GM12875 (cell line): Measurements from ENCODE around the gene SCNM1.

Experiments
- H3K4me3 ChIP-seq: one replicate; pipeline ENCODE4 v1.5.1; 2011; ENCODE audit warnings: low read depth, low read length, control low read depth
- TF ChIP-seq, protein P1 (sequence below): IDR thresholded peaks from 2 replicates; pipeline ENCODE4 v1.5.1; 2011; ENCODE audit warnings: low read depth, mild to moderate bottlenecking, control low read depth, inconsistent platforms, low read length, moderate library complexity, borderline replicate concordance; ENCODE audit not compliant: insufficient read depth

Gene SCNM1

GRCh38 chr1:151133018-151133806 lies 32.7 kb upstream of the SCNM1 start:
- TF ChIP-seq, protein P1, sequence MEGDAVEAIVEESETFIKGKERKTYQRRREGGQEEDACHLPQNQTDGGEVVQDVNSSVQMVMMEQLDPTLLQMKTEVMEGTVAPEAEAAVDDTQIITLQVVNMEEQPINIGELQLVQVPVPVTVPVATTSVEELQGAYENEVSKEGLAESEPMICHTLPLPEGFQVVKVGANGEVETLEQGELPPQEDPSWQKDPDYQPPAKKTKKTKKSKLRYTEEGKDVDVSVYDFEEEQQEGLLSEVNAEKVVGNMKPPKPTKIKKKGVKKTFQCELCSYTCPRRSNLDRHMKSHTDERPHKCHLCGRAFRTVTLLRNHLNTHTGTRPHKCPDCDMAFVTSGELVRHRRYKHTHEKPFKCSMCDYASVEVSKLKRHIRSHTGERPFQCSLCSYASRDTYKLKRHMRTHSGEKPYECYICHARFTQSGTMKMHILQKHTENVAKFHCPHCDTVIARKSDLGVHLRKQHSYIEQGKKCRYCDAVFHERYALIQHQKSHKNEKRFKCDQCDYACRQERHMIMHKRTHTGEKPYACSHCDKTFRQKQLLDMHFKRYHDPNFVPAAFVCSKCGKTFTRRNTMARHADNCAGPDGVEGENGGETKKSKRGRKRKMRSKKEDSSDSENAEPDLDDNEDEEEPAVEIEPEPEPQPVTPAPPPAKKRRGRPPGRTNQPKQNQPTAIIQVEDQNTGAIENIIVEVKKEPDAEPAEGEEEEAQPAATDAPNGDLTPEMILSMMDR: no peak
- no peak overlapping the region for H3K4me3 ChIP-seq

GRCh38 chr1:151134396-151134795 lies 31.5 kb upstream of the SCNM1 start:
- TF ChIP-seq, protein P1: no peak
- H3K4me3 ChIP-seq: no peak overlapping the region

GRCh38 chr1:151134991-151135390 lies 31.0 kb upstream of the SCNM1 start:
- no peak overlapping the region for H3K4me3 ChIP-seq
- TF ChIP-seq, protein P1: no peak

DNA sequence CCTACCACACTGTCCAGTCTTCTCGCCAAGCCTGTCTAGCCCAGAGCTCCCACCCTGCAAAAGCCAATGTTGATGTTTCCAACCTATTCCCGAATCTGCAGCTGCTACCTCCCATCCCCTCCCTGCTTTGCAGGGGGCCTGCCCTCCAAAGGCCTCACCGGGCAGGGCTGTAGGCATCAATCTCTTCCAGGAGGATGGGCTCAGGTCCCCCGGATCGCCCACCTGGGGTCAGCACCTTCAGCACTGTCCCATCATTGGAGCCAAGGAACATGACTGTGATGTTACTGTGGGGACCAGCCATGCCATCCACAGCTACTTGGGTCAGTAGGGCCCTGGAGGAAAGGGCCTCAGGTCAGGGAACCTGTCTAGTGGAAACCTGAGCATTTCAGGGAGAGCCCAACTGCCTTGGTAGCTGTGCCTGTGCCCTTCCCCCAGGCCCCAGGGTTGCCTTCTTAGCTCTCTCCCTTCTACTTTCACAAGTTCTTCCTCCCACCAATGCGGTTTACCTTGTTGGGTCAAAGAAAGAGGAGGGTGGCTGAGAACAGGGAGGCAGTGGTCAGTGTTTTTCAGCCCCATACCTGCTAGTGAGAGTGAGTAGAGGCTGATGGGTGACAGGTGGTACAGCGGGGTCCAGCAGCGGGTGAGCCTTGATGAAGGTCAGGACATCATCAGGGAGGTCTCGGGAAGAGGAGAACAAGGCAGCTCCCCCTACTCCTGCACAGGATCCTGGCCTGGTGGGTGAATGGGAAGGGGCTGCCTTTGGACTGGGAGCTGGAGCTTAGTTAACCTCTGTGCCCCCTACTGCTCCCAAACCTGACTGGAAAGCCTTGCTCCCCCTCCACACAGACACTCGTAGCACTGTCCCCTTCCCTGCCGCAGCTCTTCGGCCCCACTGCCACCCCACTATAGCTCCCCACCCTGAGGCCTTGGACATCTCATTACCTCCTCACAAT lies 30.2 kb upstream of the SCNM1 start:
- TF ChIP-seq, protein P1: no peak
- no peak overlapping the region for H3K4me3 ChIP-seq

DNA sequence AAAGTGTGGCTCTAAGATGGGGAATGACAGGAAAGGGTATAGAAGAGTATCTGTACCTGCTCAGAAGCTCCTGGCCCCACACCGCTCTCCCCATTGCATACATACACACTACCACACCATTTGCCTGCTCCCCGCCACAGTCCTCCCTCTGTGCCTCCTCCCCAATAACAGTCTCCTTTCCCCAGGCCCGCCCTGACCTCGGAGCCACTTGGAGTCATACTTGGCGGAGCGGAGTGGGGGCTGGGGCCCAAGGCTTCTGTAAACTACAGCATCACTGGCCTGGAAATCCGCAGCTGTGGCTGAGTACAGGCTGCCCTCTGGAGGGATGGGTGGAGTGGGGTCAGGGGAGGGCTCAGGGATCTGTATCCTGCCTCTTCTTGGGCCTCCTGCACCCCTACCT lies 28.2 kb upstream of the SCNM1 start:
- TF ChIP-seq, protein P1: no peak
- no peak overlapping the region for H3K4me3 ChIP-seq

DNA sequence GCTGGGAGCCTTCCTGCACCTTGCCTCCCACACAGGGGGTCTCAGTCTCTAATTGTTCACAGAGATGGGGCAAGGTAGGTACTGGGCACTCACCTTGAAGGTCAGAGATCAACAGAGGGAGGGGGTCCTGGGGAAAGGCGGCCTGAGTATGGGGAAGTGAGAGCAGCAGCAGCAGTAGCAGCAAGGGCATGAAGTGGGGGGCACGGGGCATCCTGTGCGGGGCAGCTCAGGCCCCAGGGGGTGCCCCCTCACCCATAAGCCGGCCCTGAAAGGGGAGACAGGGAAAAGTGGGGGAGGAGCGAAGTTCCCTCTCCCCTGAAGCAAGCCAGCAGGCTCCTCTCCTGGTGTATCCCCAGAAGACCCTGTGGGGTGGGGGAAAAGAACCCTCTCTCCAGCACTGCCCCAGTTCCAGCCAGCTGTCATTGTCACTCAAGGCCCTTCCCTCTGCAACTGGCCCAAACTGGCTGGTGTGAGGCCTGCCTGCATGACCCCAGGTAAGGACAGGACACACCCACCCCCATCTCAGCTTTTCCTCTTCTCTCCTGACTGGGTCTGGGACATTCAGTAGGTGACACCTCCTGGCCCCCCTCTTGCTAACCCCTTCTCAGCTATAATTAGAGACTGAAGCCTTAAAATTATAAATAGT lies 23.4 kb upstream of the SCNM1 start:
- TF ChIP-seq, protein P1: no peak
- no peak overlapping the region for H3K4me3 ChIP-seq

- TF ChIP-seq, protein P1: no peak
- no peak overlapping the region for H3K4me3 ChIP-seq
Measured at GRCh38 chr1:151143057-151143435, 22.9 kb upstream of the SCNM1 start.
